Liver (tissue), 9 donors: ENCODE results near the gene ARID3A. TPM values are rescaled to one million over a fixed set of nuclear protein-coding genes. Genes with fewer than 3 reads are reported as not detected.

Experiments
- DNase-seq: peaks from one replicate; pipeline ENCODE4 v3.0.0-alpha.2; 2017; ENCODE audit warnings: low spot score
- H3K27ac ChIP-seq, 2 donors: one replicate each; pipeline ENCODE4 v1.7.0; 2013; ENCODE audit warnings: inconsistent platforms in 2 of 2, low read length in 2 of 2, control low read depth in 1 of 2, low read depth in 1 of 2, mild to moderate bottlenecking in 1 of 2
- H3K27me3 ChIP-seq, 4 donors: one replicate each; pipeline versions ENCODE4 v1.6.1 to v1.7.0; 2013; ENCODE audit warnings: low read length in 3 of 4, inconsistent platforms in 1 of 4, mild to moderate bottlenecking in 1 of 4, moderate library complexity in 1 of 4; ENCODE audit not compliant: control insufficient read depth in 4 of 4, insufficient read depth in 4 of 4
- H3K36me3 ChIP-seq, 4 donors: one replicate each; pipeline versions ENCODE4 v1.6.1 to v1.7.0; 2013; ENCODE audit warnings: low read length in 3 of 4, mild to moderate bottlenecking in 3 of 4, low read depth in 1 of 4, moderate library complexity in 1 of 4; ENCODE audit not compliant: control insufficient read depth in 4 of 4, insufficient read depth in 3 of 4
- H3K4me1 ChIP-seq, 4 donors: one replicate each; pipeline versions ENCODE4 v1.6.1 to v1.7.0; 2013; ENCODE audit warnings: low read length in 3 of 4, mild to moderate bottlenecking in 3 of 4, moderate library complexity in 1 of 4; ENCODE audit not compliant: control insufficient read depth in 4 of 4, insufficient read depth in 4 of 4
- H3K4me3 ChIP-seq, 3 donors: one replicate each; pipeline versions ENCODE4 v1.6.1 to v1.7.0; 2013; ENCODE audit warnings: low read length in 3 of 3, control low read depth in 1 of 3, low read depth in 1 of 3, mild to moderate bottlenecking in 1 of 3
- H3K9ac ChIP-seq, 2 donors: one replicate each; pipeline ENCODE4 v1.7.0; 2013; ENCODE audit warnings: low read length in 2 of 2, mild to moderate bottlenecking in 2 of 2, moderate library complexity in 2 of 2, control low read depth in 1 of 2, low read depth in 1 of 2
- H3K9me3 ChIP-seq, 4 donors: one replicate each; pipeline versions ENCODE4 v1.6.1 to v1.7.0; 2013; ENCODE audit warnings: low read length in 3 of 4; ENCODE audit not compliant: control insufficient read depth in 4 of 4
- ATF3 ChIP-seq: IDR thresholded peaks from 2 replicates; pipeline ENCODE4 v1.6.1; 2016; ENCODE audit warnings: antibody characterized with exemption
- EGR1 ChIP-seq, 2 donors: IDR thresholded peaks; 2 replicates each; pipeline ENCODE4 v1.6.1; 2016 to 2018; ENCODE audit warnings: antibody characterized with exemption in 2 of 2, low read depth in 2 of 2
- FOXA1 ChIP-seq: IDR thresholded peaks from 2 replicates; pipeline ENCODE4 v1.6.1; 2016; ENCODE audit warnings: antibody characterized with exemption
- FOXA2 ChIP-seq: IDR thresholded peaks from 2 replicates; pipeline ENCODE4 v1.6.1; 2016; ENCODE audit warnings: antibody characterized with exemption
- GABPA ChIP-seq, 2 donors: IDR thresholded peaks in 1 of 2; conservative IDR thresholded peaks in 1 of 2; 2 replicates each; pipeline ENCODE4 v1.6.1; 2016; ENCODE audit warnings: antibody characterized with exemption in 2 of 2, mild to moderate bottlenecking in 1 of 2, moderate library complexity in 1 of 2
- HNF4A ChIP-seq, 2 donors: conservative IDR thresholded peaks; 2 replicates each; pipeline ENCODE4 v1.6.1; 2016; ENCODE audit warnings: antibody characterized with exemption in 2 of 2, mild to moderate bottlenecking in 2 of 2
- HNF4G ChIP-seq: IDR thresholded peaks from 2 replicates; pipeline ENCODE4 v1.6.1; 2016; ENCODE audit warnings: antibody characterized with exemption
- JUND ChIP-seq, 2 donors: IDR thresholded peaks; 2 replicates each; pipeline ENCODE4 v1.6.1; 2016; ENCODE audit warnings: antibody characterized with exemption in 2 of 2
- MAX ChIP-seq: IDR thresholded peaks from 2 replicates; pipeline ENCODE4 v1.6.1; 2016; ENCODE audit warnings: antibody characterized with exemption
- NR2F2 ChIP-seq: IDR thresholded peaks from 2 replicates; pipeline ENCODE4 v1.6.1; 2016; ENCODE audit warnings: antibody characterized with exemption
- RAD21 ChIP-seq, 2 donors: IDR thresholded peaks; 2 replicates each; pipeline ENCODE4 v1.6.1; 2016; ENCODE audit warnings: antibody characterized with exemption in 2 of 2, mild to moderate bottlenecking in 2 of 2
- REST ChIP-seq: IDR thresholded peaks from 2 replicates; pipeline ENCODE4 v1.6.1; 2016; ENCODE audit warnings: antibody characterized with exemption, mild to moderate bottlenecking
- RXRA ChIP-seq, 2 donors: IDR thresholded peaks; 2 replicates each; pipeline ENCODE4 v1.6.1; 2017 to 2018; ENCODE audit warnings: antibody characterized with exemption in 2 of 2, mild to moderate bottlenecking in 1 of 2
- SP1 ChIP-seq: IDR thresholded peaks from 2 replicates; pipeline ENCODE4 v1.6.1; 2018; ENCODE audit warnings: antibody characterized with exemption, mild to moderate bottlenecking
- TAF1 ChIP-seq: conservative IDR thresholded peaks from 2 replicates; pipeline ENCODE4 v1.6.1; 2016; ENCODE audit warnings: antibody characterized with exemption, mild to moderate bottlenecking
- YY1 ChIP-seq: IDR thresholded peaks from 2 replicates; pipeline ENCODE4 v1.6.1; 2016; ENCODE audit warnings: antibody characterized with exemption, mild to moderate bottlenecking
- WGBS: extraction: QIAGEN DNeasy Blood & Tissue Kit; methylation state at CpG from one replicate; pipeline ENCODE4 v1.1.7; 2013; 5-methylcytosine and 5-hydroxymethylcytosine counted together
- polyA plus RNA-seq, 2 donors: library from polyadenylated mRNA; stranded (reverse) in 1 of 2; unstranded in 1 of 2; fragments of 200-250 nt in 1 of 2; fragments of >200 nt in 1 of 2; fragmentation: Nextera tagmentation in 1 of 2; extraction: Ambion mirVana in 1 of 2; gene quantifications; one replicate each; pipeline versions ENCODE4 v1.2.1 to v1.2.3, GENCODE V29; 2013 to 2015
- total RNA-seq, 2 donors: library from RNA; depleted of rRNA; stranded (reverse); fragments of >200 nt; gene quantifications; one replicate each; pipeline ENCODE4 v1.2.3, GENCODE V29; 2014
- TF ChIP-seq, protein P1 (sequence below): fragments of 150-350 bp; IDR thresholded peaks from 2 replicates; pipeline ENCODE4 v1.5.1; 2017; ENCODE audit warnings: improper control_type of control experiment, low read depth, low read length; ENCODE audit not compliant: missing input control
- TF ChIP-seq, protein P2 (sequence below): IDR thresholded peaks from 2 replicates; pipeline ENCODE4 v1.6.1; 2016; ENCODE audit warnings: antibody characterized with exemption
- donor health status: healthy.
- donor health status: healthy.
- donor health status: healthy.
- donor health status: healthy.
- donor health status: healthy.

The ARID3A gene
- total and polyA plus RNA-seq, 4 donors, result 0.74 to 42.4 (median 3.1) TPM

GRCh38 chr19:892243-892893 lies 33.5 kb upstream of the ARID3A start (continued):
- TF ChIP-seq RXRA (IDR thresholded peaks at IDR 0.05), result no peak
- TF ChIP-seq HNF4G, result no peak
- TF ChIP-seq, protein P1, sequence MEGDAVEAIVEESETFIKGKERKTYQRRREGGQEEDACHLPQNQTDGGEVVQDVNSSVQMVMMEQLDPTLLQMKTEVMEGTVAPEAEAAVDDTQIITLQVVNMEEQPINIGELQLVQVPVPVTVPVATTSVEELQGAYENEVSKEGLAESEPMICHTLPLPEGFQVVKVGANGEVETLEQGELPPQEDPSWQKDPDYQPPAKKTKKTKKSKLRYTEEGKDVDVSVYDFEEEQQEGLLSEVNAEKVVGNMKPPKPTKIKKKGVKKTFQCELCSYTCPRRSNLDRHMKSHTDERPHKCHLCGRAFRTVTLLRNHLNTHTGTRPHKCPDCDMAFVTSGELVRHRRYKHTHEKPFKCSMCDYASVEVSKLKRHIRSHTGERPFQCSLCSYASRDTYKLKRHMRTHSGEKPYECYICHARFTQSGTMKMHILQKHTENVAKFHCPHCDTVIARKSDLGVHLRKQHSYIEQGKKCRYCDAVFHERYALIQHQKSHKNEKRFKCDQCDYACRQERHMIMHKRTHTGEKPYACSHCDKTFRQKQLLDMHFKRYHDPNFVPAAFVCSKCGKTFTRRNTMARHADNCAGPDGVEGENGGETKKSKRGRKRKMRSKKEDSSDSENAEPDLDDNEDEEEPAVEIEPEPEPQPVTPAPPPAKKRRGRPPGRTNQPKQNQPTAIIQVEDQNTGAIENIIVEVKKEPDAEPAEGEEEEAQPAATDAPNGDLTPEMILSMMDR, result no peak

GRCh38 chr19:892894-893689 lies 32.7 kb upstream of the ARID3A start, which contains the start of the genes MED16 and RNU6-9:
Gene MED16 (minus strand): TSS chr19:893187. CDS start chr19:891131, 2,056 bp downstream.
Gene RNU6-9 (plus strand): TSS chr19:893484.
- Histone ChIP-seq H3K27ac (peak within 1 kb of the TSS; percentile 83 to 93), H3K4me1 (peaks cover 0 to 7% (median 4%) of the 10 kb centered on the region in 4 donors), H3K9me3 (no peaks in the 10 kb centered on the region), H3K4me3 (peak within 1 kb of the TSS; percentile 74 to 91 (median 84)), H3K36me3 (peaks cover 0 to 17% (median 7%) of the 10 kb centered on the region in 4 donors), H3K27me3 (no peaks in the 10 kb centered on the region), H3K9ac (peak within 1 kb of the TSS; percentile 77 to 82)
- no peak for TF ChIP-seq TAF1
- TF ChIP-seq ATF3, result peak; percentile 93
- TF ChIP-seq FOXA1, result peak; percentile 24
- TF ChIP-seq EGR1 (IDR thresholded peaks at IDR 0.05; ENCODE audit: low read depth in 2 of 2), result no peak
- no peak for TF ChIP-seq RAD21 (IDR thresholded peaks at IDR 0.05)
- TF ChIP-seq, protein P1, result no peak
- peak; percentile 96 for TF ChIP-seq YY1
- peak in 1 of 2 donors; percentile 51 for TF ChIP-seq JUND (IDR thresholded peaks at IDR 0.05)
- peak; percentile 20 to 28 for TF ChIP-seq HNF4A (conservative IDR thresholded peaks at IDR 0.05)
- peak; percentile 67 for TF ChIP-seq SP1
- TF ChIP-seq FOXA2, result no peak
- TF ChIP-seq MAX, result no peak
- no peak for TF ChIP-seq HNF4G
- TF ChIP-seq NR2F2, result peak; percentile 28
- no peak for TF ChIP-seq RXRA (IDR thresholded peaks at IDR 0.05)
- TF ChIP-seq, protein P2, sequence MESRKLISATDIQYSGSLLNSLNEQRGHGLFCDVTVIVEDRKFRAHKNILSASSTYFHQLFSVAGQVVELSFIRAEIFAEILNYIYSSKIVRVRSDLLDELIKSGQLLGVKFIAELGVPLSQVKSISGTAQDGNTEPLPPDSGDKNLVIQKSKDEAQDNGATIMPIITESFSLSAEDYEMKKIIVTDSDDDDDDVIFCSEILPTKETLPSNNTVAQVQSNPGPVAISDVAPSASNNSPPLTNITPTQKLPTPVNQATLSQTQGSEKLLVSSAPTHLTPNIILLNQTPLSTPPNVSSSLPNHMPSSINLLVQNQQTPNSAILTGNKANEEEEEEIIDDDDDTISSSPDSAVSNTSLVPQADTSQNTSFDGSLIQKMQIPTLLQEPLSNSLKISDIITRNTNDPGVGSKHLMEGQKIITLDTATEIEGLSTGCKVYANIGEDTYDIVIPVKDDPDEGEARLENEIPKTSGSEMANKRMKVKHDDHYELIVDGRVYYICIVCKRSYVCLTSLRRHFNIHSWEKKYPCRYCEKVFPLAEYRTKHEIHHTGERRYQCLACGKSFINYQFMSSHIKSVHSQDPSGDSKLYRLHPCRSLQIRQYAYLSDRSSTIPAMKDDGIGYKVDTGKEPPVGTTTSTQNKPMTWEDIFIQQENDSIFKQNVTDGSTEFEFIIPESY, result no peak
- TF ChIP-seq GABPA (IDR thresholded peaks at IDR 0.05 in 1 of 2, conservative IDR thresholded peaks at IDR 0.05 in 1 of 2), result peak in 1 of 2 donors; percentile 40
- TF ChIP-seq REST, result no peak
- WGBS, result under 1% methylated on average over 68 of the region's 69 CpGs
- DNase-seq, result peak; percentile 88
